GOT3 (cell line): Measurements from ENCODE around the gene ASPSCR1.

Source experiments
- DNase-seq: peaks from one replicate; lab custom pipeline; 2025; ENCODE audit warnings: mixed read lengths; lab: John Stamatoyannopoulos, UW

The ASPSCR1 gene

DNA sequence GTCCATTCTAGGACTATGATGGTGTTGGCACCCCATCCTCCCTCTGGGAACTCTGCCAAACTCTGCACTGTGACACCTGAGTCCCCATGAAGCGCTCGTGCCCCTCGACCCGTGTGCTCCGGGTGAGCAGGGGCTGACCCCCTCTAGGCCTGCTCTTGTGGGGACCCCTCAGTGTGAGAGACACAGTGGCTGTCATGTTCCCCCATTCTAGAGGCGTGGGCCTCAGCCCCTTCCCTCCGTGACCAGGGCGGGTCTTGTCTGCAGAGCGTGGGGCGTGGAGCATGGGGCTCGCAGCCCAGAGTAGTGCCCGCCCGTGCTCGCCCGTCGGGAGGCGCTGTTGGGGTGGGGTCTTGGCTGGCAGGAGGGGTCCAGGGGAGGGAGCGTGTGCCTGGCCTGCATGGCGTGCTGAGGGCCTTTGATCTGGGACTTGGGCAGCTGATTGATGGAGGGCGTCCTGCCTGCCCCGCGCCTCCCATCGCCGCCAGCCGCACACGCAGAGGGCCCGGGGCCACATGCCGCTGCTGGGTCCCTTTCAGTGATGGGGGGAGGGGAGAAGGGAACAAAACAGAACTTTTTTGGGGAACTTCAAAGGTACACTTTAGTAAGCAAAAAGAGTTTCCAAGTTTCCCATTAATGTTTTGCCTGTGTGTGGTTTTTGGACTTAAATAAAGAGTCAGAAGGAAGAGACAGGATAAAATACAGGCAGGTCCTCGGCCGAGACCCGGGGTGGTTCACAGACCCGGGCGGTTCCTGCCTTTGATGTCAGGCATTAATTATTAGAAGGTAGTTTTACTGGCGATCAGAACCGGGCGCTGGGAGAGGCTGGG is 22.8 kb downstream of the ASPSCR1 start:
- DNase-seq, result no peak

DNA sequence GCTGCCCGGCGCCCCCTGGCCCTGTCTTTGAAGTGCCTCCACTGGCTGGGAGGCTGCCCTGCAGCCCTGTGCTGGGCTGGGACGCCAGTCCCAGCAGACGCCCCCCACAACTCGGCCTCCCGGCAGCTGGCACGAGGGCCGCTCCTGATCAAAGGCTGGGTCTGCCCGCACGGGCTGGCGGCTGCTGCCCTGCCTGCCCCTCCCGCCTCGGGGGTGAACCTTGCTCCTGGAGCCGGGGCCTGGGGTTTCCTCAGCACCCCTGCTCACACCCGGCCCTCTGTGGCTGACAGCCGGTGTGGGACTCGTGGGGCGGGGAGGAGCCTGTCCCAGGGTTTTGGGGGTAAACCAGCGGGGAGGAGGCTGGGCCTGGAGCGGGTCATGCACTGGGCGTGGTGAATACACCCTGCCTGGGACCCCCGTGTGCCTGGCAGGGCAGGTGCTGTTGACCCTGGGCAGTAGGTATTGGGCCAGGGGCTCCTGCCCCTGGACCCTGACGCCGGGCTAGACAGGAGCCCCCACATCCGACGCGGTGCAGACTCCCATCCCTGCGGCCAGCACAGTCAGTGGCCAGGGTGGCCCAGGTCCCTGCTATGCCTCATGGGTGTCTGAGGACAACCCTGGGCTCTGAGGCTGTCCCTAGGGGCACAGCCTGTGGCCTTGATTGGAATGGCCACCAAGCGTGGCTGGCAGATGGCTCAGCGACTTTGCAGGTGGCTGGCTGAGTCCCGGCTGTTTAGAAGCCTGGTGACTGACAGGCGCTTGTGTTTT is 23.6 kb downstream of the ASPSCR1 start:
- DNase-seq, result no peak

DNA sequence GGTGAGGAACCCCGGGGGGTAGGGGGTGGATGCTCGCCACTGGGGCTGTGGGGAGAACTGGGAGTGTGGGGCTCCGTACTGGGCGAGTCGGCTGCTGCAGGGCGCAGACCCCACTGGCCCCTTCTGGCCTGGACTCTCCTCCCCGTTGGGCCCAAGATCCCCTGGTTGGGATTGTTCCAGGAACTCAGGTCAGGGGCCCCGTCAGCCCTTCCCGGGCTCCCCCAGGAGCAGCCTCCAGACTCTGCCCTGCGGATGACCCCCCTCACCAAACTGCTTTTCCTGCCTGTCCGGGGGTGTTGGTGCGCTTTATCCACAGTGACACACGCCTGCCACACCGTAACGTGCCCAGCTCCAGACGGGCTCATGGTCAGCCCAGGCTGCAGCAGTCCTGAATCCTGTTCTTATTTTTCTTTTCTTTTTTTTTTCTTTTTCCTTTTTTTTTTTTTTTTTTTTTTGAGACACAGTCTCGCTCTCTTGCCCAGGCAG is 24.2 kb downstream of the ASPSCR1 start:
- DNase-seq, result no peak

DNA sequence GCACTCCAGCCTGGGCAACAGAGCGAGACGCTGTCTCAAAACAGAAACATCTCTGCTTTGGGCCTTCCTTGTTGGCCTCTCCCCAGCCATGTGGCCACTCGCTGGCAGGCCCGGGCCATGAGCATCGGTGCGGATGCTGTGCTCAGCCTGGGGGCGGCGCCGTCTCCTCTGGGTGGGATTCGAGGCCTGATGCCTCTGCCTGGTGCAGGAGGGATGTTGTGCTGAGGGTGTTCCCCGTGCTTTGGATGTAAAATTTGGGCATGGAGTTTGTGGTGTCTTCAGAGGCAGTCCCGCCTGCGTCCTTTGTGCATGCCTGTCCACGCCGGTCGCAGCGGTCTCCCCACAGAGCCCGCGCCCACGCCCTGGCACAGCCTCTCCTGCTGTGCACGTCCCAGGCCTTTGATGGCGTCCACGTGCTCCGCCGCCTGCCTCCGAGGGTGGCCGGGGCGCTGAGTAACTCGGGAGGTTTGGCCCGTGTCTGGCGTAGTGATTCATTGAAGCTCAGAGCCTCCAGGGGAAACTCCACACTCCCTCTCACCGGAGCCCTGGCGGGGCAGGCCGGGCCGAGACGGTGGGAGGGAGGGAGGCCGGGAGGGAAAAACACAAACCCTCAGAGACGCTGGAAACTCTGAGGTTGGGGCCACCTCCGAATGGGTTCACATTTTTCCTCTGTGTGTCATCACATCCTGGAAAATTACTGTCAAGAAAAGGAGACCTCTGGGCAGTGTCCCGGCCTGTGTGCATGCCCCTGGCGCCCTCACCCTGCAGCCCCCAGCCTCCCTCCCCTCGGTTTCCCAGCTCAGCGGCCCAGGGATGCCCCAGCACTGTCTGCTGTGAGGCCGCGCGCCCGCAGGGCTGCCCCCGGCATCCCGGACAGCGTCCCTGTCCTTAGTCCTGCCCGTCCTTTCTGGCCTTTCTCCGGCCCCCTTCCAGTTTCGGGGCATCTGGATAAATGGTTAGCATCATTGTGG is 26.3 kb downstream of the ASPSCR1 start:
- DNase-seq, result peak; percentile 83

DNA sequence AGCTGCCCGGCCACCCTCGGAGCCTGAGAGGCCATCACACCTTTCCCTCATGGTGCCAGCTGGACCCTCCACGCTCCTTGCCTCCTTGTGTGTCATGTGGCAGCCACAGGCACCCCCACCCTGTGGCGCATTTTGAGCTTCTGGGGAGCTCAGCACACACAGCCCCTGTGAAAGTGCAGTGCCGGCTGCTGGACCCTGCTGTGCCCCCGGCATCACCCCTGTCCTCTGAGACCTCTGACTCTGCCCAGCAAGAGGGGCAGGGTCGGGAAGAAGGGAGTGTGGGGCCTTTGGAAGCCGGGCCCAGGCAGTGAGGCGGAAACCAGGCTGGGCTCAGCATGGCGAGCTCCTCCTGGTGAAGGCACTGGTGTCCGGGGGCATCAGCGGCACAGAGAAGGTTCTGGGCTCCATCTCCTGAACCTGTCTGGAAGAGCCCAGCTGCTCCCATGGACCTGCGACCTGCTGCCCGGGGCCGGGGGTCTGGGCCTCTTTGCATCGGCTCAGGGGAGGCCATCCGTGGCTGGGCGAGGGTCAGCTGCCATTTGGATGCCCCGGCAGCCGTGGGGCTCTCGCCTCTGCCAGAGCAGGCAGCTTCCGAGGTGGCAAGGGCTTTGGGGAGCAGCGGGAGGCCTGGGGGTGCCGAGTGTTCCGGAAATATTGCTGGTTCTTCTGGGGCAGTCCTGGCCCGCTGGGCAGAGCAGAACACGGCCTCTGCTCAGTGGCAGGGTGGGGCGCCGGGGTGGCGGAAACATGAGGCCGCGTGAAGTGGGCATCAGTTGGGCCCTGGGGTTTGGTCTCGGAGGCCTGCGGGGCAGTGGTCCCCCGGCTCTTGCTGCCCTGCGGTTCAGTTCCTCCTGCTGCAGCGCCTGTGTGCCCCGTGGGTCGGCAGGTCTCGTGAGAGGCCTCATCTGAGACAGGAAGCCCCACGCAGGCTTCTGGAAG is 27.4 kb downstream of the ASPSCR1 start:
- no peak for DNase-seq

DNA sequence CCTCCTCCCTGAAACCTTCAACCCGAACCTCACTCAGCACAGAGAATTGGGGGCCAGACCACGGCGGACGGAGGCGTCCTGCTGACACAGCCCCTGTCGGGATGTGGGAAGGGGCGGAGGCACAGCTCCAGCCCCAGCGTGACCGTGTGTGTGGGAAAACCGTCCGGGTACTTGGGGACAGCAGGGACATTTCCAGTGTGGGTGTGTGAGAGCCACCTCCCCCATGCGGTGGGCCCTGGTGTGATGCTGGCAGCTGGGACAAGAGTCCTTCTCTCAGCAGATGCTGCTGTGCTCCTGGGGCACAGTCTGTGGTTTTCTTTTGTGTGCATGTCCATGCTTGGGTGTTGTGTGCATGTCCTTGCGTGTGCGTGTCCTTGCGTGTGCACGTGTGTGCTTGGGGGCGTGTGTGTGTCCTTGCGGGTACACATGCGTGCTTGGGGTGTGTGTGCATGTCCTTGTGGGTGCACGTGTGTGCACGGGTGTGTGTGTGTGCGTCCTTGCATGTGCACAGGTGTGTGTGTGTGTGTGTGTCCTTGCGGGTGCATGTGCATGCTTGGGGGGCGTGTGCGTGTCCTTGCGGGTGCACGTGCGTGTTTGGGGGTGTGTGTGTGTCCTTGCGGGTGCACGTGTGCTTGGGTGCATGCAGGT is 28.4 kb downstream of the ASPSCR1 start:
- DNase-seq, result no peak

DNA sequence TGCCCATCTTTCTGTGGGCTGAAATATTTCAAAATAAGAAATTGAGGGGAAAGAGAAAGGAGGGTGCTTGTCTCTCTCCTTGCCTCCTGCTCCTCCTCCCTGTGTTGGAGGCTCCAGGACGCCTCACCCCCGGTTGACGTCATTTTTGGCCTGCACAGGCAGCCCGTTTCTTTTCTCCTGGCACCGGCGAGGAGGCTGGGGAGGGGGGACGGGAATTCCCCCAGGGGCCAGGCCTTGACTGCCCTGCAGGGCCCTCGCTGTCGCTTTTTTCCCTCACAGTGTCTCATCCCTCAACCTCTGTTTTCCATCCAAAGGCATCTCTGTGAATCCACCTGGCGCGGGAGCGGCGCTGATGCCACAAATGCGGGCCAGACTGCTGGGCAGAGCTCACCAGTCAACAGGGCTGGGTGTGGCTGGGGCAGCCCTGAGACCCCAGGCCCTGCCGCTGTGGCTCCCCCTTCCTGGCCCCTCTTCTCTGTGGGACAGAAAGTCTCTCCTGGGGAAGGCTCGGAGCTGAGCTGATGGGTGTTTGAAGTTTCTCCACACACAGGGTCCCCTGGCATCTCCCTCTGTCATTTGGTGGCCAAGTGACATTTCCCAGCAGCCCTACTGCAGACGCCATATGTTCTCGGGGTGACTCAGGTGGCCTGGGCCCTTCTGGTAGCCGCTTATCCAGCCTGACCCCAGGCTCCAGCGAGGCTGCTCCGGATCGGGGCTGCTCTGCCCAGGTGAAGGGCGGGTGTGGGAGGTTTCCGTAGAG is 29.2 kb downstream of the ASPSCR1 start:
- DNase-seq, result no peak

DNA sequence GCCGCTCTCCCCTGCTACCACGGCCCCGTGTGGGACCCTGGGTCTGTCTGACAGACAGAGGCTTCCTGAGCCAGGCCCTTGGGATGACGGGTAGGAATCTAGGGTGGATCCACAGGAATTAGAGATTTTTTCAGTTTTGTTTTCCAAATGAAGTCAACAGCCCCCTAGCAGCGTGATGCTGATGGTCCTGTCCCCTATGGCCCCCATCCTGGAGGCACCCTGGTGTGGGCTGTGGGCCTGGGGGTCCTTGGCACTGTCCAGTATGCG is 29.7 kb downstream of the ASPSCR1 start:
- no peak for DNase-seq

DNA sequence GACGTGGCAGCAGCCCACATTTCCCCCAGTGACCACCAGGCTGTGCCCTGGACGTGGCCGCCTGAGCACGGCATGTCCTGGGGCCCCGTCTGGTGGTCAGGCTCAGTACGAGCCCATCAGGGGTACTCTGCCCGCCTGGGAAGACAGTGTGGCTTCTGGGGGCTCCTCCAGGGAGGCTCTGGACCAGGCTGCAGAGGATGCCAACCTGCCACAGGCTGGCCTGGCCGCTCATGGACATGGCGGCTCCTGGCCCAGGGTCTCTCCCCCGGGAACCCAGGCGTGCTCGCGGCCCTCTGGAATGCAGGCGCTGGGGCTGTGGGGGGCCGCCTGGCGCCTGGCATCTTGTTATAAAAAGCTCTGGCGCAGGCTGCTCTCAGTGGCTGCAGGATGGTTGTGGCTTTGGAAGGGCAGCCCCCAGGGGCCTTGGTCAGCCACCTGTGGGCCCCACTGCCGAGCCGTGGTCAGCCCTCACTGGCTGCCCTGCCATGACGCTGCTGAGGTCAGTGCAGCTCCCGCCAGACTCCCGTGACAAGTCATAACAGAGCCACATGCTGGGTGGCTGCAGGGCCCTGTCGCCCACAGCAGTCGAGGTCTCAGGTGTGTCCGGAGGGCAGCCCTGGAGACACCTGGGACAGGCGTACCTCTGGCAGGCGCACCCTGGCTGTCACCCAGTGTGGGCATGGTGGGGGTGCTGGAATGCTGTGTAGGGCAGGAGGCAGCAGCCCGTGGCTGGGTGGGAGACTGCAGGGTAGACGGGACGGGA is 30.2 kb downstream of the ASPSCR1 start:
- no peak for DNase-seq

DNA sequence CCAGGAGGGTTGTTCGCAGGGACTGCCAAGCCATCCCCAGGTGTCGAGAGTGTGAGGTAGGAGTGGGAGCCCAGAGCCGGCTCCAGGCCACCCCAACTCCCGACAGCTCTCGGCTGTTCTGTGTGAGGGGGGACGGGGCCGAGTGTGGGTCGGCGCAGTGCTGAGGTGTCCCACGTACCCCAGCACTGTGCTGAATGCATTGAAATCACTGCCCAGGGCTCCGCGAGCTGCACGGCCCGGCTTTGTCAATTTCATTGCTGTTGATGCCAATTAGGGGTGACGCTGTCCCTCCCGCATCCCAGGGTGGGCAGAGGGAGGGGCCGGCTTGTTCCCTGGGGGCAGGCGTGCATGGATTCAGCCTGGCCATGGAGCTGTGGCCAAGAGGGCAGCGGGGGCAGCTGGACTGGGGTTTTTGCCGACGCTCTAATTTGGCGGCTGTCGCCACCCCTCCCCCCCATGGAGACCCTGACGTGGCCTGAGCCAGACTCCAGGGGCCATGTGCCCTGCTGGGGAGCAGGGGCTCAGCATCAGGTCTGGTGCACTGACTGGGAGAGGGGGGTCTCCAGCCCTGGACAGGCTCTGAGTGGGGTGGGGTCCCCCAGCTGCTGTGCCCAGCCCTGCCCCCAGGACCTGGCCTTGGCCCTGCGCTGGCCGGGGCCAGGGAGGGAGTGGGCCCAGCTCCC is 31.0 kb downstream of the ASPSCR1 start:
- no peak for DNase-seq

DNA sequence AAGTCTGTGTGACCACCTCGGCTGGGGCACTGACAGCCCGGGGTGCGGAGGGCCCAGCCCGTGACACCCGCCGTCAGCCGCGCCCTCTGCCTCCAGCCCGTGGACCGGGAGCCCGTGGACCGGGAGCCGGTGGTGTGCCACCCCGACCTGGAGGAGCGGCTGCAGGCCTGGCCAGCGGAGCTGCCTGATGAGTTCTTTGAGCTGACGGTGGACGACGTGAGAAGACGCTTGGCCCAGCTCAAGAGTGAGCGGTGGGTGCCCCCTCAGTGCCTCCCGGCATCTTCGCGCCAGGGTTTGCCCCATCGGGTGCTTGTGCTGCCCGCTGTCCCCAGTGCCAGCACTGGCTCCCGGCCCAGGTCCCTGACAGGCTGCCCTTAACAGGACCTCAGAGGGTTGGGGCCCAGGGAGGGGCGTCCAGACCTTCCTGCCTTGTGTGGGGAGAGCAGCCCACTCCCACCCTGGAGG is 31.5 kb downstream of the ASPSCR1 start:
- DNase-seq, result no peak

DNA sequence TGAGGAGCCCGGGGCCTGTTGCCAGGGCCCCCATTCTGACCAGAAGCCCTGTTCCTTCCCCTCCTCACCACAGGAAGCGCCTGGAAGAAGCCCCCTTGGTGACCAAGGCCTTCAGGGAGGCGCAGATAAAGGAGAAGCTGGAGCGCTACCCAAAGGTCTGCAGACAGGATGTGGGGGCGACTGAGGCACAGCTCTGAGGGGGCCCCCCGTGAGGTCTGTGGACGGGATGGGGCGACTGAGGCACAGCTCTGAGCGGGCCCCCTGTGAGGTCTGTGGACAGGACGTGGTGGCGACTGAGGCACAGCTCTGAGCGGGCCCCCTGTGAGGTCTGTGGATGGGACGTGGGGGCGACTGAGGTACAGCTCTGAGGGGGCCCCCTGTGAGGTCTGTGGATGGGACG is 32.0 kb downstream of the ASPSCR1 start:
- no peak for DNase-seq

DNA sequence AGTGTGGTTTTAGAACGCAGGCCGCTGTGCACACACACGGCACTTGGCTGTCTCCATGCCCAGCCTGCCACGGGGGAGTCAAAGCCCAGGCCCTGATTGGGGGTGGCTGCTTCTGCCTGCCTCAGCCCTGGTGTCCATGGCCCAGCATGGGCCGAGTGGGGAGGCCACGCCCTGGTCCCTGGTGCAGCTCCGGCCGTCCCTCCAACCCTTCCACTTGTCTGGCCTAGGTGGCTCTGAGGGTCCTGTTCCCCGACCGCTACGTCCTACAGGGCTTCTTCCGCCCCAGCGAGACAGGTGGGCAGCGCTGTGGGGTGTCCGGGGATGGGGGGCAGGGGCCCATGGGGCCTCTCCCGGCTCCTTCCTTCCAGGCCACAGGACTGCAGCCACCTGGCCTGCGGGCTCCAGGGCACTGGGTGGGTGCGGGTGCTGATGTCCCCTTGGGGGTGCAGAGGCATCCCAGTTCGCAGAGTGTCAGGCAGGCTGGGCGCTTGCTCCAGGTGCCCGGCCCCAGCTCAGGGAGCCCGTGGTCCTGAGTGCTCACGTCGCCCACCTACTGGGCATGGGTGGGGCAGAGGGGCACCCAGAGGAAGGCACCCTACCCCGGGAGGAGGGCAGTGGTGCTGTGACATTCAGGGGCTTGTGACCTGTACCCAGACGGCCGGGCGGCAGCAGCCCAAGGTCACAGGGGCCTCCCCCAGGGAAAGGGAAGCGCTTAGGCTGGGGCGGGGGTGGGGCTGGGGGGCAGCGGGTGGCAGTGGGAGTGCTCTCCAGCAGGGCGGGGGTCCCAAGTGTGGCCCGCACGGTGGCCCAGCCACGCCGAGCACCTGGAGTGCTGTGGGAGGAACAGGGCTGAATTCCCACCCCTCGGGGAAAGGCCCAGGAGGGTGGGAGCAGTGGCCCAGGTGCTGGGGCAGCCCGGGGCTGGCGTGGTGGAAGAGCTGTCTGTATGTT is 33.4 kb downstream of the ASPSCR1 start:
- DNase-seq, result no peak

DNA sequence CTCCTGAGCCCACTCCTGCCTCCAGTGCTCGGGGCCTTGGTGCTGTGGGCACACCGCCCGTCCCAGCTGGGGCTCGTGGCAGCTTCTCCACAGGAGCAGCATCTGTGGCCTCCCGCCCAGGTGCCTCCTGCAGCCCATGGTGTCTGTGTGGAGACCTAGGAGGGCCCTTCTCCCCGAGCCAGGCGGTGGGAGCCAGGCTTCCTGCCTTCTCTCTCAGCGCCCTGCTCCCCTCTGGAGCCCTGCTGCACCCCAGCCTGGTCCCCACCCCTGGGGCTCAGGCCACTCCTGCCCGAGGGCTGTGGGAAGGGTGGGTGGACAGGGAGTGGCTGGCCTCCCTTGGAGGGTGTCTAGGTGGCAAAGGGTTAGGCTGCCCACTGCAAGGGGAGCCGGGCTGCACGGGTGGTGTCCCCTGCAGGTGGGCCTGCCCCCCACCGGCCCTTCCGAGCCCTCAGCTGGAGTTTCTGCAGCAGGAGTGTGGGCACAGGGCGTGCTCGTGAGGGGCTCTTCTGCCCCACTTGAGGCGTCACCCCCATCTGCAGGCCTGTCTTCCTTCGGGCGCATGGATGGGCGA is 34.3 kb downstream of the ASPSCR1 start:
- no peak for DNase-seq

DNA sequence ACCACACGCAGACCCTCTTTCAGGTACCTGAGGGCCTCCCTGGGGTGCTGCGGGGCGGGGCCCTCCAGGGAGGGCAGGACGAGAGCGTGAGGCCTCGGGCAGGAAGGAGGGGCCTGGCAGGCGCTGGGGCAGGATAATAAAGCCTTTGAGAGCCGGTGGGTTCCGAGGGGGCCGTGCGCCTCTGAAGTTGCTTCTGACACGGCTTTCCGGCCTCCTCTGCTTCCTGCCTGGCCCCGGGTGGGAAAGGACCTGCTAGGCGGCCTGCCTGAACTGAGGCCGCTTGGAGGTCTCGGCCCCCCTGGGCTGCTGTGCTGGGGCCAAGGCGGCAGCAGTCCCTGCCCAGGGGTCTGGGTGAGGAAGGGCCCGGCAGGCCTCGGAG is 34.8 kb downstream of the ASPSCR1 start:
- DNase-seq, result no peak

DNA sequence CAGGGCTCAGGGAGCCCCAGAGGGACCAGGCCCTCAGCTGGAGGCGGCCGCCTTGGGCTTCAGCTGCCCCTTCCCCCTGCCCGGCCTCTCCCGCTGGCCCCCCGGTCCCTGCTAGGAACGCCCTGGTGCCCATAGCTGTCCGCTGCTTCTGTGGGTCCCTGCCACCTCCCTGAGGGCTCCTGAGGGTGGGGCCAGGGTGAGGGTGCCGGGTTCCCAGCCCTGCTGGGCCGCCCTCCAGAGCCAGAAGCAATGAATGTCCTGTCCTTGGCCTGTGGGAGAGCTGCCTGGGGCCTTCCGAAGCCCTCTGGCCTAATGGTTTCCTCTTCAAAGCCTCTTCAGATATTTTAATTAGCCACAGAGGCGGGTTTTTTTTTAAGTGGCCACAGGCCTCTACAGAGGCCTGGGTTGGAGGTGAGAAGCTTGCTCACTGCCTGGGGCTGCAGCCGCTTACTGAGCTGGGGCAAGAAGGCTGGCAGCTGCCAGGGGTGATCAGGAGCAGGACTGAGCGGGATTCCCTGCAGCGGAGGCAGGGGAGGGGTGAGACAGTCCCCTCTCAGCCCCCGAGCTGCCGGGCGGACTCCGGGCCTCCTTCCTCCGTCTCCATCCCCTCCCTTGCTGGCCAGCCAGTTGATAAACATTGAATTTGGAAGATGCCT is 35.3 kb downstream of the ASPSCR1 start:
- DNase-seq, result no peak
